Measurements from ENCODE around the gene PPP4C.
"Not testable (repeated sequence)": the region's sequence is repeated elsewhere in the genome, so short reads cannot be mapped to it uniquely, and the experiment has no call there.

Gene PPP4C

GRCh38 chr16:30075503-30076275 lies at the start of gene PPP4C:
PPP4C (plus strand) TSS chr16:30075994; CDS start chr16:30076378, 384 bp downstream.
- peak; percentile 64 to 71 for DNase-seq (ENCODE audit: low read depth in 2 of 2)

- DNase-seq (ENCODE audit: low read depth in 2 of 2): no peak
These were observed 49.3 kb upstream of the PPP4C start for GRCh38 chr16:30026449-30026848.

DNA sequence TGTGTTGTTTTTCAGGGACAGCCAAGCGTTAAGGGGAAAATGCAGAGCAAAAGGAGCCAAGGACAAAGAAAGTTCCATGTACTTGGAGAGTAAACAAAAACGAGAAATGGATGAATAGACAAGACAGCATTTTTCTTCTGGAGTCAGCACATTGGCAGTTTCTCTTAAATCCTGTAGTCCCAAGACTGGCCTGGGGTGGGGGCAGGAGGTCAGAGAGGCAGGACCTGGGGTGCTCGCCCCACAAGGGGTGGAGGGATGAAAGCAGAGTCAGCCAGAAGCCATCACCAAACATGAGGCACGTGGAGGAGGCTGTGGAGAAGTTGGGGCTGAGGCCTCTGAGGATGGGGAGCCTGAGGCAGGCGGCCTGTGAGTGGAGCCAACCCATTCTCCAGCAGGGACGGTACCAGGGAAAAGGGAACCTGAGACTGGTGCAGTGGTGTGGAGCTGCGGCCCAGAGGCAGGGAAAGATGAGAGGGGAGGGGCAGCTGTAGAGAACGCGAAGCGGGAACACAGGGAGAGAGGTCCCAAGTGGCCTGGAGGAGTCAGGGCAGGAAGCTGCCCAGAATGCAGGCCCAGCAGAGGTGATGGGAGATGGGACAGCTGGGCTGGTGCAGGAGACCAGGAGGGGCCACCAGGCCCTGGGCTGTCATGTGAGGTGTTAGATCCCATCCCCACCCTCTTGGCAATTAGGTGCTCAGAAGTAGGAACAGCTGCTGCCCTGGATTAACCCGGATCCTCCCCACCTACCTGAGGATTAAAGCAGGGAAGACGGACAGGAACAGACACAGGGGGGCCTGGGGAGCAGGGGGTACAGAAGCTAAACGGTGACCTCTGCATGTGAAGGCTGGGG lies 48.0 kb upstream of the PPP4C start:
- no peak for DNase-seq (ENCODE audit: low read depth in 2 of 2)

GRCh38 chr16:30028438-30029076 lies 47.2 kb upstream of the PPP4C start:
- no peak for DNase-seq (ENCODE audit: low read depth in 2 of 2)

DNA sequence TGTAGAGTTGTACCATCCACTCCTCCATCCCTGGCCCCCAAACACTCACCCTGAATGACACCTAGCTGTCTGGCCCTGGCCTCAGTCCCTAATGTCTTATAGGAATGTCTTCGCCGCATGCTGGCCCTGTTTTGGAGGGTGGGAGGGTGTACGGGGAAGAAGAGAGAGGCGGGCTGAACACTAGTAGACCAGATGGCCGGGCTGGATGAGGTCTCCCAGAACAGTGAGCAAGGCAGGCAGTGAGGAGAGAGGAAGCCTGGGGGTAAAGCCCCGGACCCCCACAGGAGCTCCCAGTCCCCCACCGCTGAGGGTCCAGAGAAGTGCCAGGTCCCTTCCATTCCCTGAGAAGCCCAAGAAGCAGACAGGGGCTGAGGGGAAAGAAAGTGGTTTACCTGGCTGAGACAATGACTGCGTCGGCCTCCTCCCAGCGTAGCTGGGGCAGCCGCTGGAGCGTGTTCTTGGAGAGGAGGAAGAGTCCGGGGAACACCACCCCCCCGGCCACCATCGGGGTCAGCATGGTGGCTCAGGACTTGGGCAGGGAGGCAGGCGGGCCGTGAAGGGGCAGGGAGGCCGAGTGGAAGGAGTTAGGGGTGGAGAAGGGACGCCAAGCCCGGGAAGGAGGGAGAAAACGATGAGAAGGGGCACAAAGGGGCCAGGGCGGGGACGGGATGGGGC lies 45.6 kb upstream of the PPP4C start:
- no peak for DNase-seq (ENCODE audit: low read depth in 2 of 2)

DNA sequence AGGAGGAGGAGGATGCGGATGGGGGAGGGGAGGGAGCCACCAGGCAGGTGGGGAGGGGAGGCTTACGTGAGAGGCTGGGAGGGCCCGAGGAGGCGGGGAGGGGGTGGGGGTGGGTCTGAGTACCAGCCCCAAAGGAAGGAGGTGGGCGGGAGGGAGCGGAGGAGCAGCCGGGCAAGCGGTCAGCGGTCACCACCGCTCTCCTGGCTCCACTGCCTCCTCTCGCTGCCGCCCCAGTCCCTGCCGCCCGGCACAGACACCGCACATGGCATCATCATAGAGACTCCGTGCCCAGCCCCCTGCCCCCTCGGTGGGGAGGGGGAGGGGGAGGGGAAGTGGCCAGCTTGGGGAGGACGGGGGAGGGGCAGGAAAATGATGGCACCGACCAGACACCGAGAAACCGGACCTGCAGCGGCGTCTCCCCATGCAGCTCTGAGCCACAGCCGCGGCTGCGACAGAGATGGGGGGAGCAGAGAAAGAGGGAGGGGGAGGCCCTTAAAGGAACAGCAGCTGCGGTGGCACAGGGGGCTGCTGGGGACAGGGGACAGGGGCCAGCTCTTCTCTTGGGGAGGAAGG lies 44.9 kb upstream of the PPP4C start, which contains the start of gene TLCD3B:
TSS of gene TLCD3B (minus strand) at position 431 of the 573 bp plus-strand sequence. CDS start 744 bp downstream, outside the sequence.
- DNase-seq (ENCODE audit: low read depth in 2 of 2): no peak

- DNase-seq (ENCODE audit: low read depth in 2 of 2): no peak
These were observed 44.3 kb upstream of the PPP4C start for GRCh38 chr16:30031477-30031918.

GRCh38 chr16:30032083-30032819 lies 43.5 kb upstream of the PPP4C start:
- peak; percentile 22 to 29 for DNase-seq (ENCODE audit: low read depth in 2 of 2)

GRCh38 chr16:30033270-30033669 lies 42.5 kb upstream of the PPP4C start:
- no peak for DNase-seq (ENCODE audit: low read depth in 2 of 2)

DNA sequence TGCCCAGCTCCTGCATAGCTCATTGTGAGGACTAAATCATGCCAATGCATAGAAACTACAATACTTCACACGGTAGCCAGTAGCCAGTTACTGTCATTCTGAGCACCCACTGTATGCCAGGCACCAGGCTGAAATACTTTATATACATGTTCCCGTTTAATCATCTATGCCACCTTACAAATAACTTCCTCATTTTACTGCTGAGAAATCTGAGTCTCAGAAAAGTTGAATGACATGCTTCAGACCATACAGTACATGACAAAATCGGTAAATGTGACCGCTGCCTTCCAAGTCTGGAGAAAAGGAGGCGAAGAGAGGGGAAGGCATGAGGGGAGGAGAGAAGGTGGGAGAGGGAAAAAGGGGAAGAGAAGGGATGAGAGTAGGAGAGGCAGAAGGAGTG lies 35.6 kb upstream of the PPP4C start:
- DNase-seq (ENCODE audit: low read depth in 2 of 2): no peak

DNA sequence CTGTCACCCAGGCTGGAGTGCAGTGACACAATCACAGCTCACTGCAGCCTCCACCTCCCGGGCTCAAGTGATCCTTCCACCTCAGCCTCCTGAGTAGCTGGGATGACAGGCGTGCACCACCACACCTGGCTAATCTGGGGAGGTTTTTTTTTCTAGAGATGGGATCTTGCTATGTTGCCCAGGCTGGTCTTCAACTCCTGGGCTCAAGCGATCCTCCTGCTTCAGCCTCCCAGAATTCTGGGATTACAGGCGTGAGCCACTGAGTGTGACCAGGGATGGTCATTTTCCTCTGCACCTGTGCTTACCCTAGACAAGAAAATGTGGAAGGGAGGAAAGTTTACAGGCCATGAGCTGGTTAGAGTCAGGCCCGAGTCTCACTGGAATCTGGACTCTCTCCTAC lies 35.1 kb upstream of the PPP4C start:
- DNase-seq (ENCODE audit: low read depth in 2 of 2): not testable (repeated sequence)

GRCh38 chr16:30041841-30042240 lies 34.0 kb upstream of the PPP4C start:
- DNase-seq (ENCODE audit: low read depth in 2 of 2): peak in 1 of 2 experiments; percentile 25

DNA sequence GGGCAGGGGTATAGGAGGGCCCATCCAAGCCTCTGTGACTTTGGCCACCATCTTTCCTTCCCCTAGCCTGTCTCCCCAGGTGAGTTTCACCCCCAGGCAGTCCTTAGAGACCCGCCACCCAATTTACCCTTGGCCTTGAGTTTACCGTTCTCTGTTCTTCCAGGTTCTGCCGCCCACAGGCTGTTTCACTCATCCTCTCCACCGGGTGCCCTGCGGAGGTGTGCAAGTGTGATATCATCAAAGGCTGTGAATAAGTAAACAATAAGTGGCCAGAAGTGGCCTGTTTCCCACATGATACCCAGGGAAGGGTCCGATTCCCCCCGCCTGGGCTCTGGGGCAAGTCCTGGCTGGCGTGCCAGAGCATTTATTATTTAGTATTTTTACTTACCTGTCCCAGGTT lies 29.6 kb upstream of the PPP4C start:
- no peak for DNase-seq (ENCODE audit: low read depth in 2 of 2)

DNA sequence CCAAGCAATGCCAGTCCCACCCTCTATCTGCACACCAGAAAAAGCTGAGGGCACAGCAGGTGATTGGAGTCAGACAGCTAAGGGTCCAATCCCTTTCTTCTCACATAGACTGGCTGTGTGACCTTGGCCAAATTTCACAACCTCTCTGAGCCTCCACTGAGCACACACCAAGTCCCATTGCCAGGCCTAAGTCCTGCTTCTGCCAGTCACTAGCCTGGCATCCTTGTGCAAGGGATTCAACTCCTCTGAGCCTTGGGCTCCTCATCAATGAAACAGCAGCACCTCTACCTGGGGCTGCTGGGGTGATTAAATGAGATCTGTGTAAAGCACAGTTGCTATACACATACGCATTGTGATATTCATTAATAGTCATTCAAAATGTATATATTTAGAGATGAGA lies 29.2 kb upstream of the PPP4C start:
- DNase-seq (ENCODE audit: low read depth in 2 of 2): no peak

GRCh38 chr16:30049871-30050270 lies 25.9 kb upstream of the PPP4C start:
- DNase-seq (ENCODE audit: low read depth in 2 of 2): no peak

DNA sequence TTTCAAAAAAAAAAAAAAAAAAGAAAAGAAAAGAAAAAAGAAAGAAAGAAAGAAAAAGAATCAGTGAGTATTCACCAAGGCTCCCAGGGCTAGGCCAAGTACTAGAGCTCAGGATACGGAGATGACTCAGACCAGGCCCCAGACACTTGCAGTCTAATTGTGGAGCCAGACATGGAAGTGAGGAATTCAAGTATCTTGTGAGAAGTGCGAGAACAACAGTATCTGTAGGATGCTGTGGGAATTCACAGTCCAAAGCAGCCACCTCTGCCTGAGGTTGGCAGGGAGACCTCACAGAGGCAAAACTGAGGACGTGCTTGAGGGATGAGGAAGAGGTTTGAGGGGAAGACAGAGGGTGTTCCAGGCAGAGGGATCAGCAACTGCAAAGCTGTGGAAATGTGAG lies 24.3 kb upstream of the PPP4C start:
- peak; percentile 22 to 25 for DNase-seq (ENCODE audit: low read depth in 2 of 2)

DNA sequence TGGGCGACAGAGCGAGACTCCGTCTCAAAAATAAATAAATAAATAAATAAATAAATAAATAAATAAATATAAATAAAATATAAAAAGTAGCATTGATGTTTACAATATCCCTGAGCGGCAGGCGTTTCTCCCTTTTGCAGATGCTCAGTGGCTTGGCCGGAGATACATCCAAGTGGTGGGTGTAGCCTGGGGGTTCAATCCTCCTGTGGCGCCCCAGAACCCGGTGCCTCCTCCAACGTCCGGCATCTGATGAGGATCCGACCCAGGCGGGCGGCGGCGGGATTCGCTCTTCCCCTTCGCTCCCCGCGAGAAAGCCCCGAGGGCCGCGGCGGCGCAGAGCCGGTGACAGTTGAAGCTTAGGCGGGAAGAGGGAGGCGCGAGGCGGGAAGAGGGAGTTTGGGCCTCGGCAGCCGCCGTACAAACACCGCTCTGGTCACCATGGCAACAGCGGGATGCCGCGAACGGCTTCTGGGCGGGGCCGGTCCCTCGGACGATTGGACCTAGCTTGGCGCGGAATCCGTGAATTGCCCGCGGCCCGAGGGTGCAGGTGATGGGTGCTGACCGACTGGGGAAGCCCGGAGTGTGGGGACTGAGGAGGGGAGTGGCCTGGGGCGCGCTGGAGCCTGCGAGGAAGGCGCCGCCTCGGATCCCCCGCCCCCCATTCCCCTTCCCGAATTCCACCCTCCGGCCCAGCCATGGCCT lies 23.0 kb upstream of the PPP4C start:
- peak; percentile 72 to 75 for DNase-seq (ENCODE audit: low read depth in 2 of 2)

DNA sequence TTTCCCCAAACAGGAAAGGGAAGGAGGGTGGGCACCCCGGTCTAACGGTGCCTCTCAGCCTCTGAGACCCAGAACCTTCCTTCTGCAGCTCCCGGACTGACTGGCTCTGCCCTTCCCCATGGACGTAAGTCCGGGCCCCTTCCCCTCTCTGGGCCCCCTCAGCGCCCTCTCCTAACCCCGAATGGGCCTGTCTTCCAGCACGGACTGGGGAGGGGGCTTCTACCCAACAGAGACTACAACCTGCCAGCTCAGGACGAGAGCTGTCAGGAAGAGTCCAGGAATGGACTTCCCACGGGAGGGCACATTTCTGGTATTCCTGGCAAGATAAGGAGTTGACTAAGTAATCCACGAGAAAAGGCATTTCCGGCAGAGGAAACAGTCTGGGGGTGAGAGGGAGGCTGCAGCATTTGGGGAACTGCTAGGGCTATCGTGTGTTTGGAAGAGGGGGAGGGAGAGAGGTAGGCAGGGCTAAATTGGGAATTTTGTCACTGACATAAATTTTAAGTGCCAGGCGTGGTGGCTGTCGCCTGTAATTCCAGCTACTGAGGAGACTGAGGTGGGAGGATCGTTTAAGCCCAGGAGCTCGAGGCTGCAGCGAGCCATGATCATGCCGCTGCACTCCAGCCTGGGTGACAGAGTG lies 22.3 kb upstream of the PPP4C start:
- DNase-seq (ENCODE audit: low read depth in 2 of 2): peak in 1 of 2 experiments; percentile 20

DNA sequence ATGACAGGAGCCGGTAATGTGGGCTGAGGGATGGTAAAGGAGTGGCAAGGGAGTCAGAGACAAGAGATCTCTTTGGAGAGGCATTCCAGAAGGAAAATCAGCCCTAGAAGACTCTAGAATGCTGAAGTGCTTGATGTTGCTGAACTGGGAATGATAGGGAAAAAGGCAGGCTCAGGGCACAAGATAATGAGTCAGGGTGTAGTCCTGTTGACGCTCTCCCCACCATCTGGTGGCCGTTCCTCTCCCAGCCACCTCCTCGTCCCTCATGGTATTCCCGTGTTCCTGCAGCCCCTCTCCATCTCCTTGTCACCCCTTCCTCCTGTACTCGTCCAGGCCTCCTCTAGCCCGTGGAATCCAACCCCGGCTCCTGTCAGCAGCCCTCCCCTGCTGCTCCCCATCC lies 21.3 kb upstream of the PPP4C start:
- no peak for DNase-seq (ENCODE audit: low read depth in 2 of 2)

All from fibroblast of skin of left quadriceps (primary cell).